GM23248 (cell line): ENCODE results near the gene PAIP1. TPM values are rescaled to one million over a fixed set of nuclear protein-coding genes. Genes with fewer than 3 reads are reported as not detected.

Experiments
- DNase-seq: peaks from one replicate; pipeline ENCODE4 v3.0.0-alpha.2; 2015
- H2AFZ ChIP-seq: fragments of 200-600 bp; sonication (generic); 2 replicates; pipeline ENCODE4 v1.6.1; 2016; ENCODE audit warnings: antibody characterized with exemption
- H3F3A ChIP-seq: fragments of 200-600 bp; sonication (generic); 2 replicates; pipeline ENCODE4 v1.6.1; 2016; ENCODE audit warnings: mild to moderate bottlenecking, antibody characterized with exemption, mixed run types; ENCODE audit not compliant: insufficient read depth
- H3K27ac ChIP-seq: fragments of 200-600 bp; sonication (generic); 2 replicates; pipeline ENCODE4 v1.5.1; 2016; ENCODE audit warnings: mild to moderate bottlenecking
- H3K27me3 ChIP-seq: fragments of 200-600 bp; sonication (generic); replicated peaks from 2 replicates; pipeline ENCODE4 v1.6.1; 2016; ENCODE audit warnings: mild to moderate bottlenecking; ENCODE audit not compliant: insufficient read depth
- H3K36me3 ChIP-seq: fragments of 200-600 bp; sonication (generic); 2 replicates; pipeline ENCODE4 v1.6.1; 2016; ENCODE audit warnings: low read depth, mild to moderate bottlenecking
- H3K4me1 ChIP-seq: fragments of 200-600 bp; sonication (generic); 2 replicates; pipeline ENCODE4 v1.6.1; 2016; ENCODE audit warnings: mild to moderate bottlenecking; ENCODE audit not compliant: insufficient read depth
- H3K4me2 ChIP-seq: fragments of 200-600 bp; sonication (generic); one replicate; pipeline ENCODE4 v1.6.1; 2016; ENCODE audit warnings: mild to moderate bottlenecking; ENCODE audit not compliant: unreplicated experiment
- H3K4me3 ChIP-seq: fragments of 200-600 bp; sonication (generic); 2 replicates; pipeline ENCODE4 v1.5.1; 2016; ENCODE audit warnings: mild to moderate bottlenecking
- H3K79me2 ChIP-seq: fragments of 200-600 bp; sonication (generic); 2 replicates; pipeline ENCODE4 v1.6.1; 2016; ENCODE audit warnings: mild to moderate bottlenecking; ENCODE audit not compliant: insufficient read depth
- H3K9ac ChIP-seq: fragments of 200-600 bp; sonication (generic); 2 replicates; pipeline ENCODE4 v1.6.1; 2016; ENCODE audit warnings: mild to moderate bottlenecking
- H3K9me2 ChIP-seq: fragments of 200-600 bp; sonication (generic); 2 replicates; pipeline ENCODE4 v1.6.1; 2016; ENCODE audit warnings: mixed run types, mild to moderate bottlenecking, moderate library complexity; ENCODE audit not compliant: insufficient read depth
- H3K9me3 ChIP-seq: fragments of 200-600 bp; sonication (generic); one replicate; pipeline ENCODE4 v1.6.1; 2017; ENCODE audit warnings: low read depth
- H4K20me1 ChIP-seq: fragments of 200-600 bp; sonication (generic); 2 replicates; pipeline ENCODE4 v1.6.0; 2016; ENCODE audit not compliant: insufficient read depth
- EZH2 ChIP-seq: fragments of 200-600 bp; sonication (generic); IDR thresholded peaks from 2 replicates; pipeline ENCODE4 v1.6.1; 2018; ENCODE audit warnings: antibody characterized with exemption, mild to moderate bottlenecking; ENCODE audit not compliant: insufficient read depth, poor library complexity, severe bottlenecking
- EZH2phosphoT487 ChIP-seq: fragments of 200-600 bp; sonication (generic); IDR thresholded peaks from 2 replicates; pipeline ENCODE4 v1.6.1; 2018; ENCODE audit warnings: antibody characterized with exemption, moderate library complexity, mild to moderate bottlenecking, low read depth; ENCODE audit not compliant: insufficient read depth
- WGBS, 2 experiments: methylation state at CpG; one replicate each; pipeline ENCODE4 v1.1.6; 2015 to 2017; ENCODE audit warnings: low lambda C conversion rate in 2 of 2, low coverage in 1 of 2; ENCODE audit errors: missing lambda C conversion rate in 2 of 2; 5-methylcytosine and 5-hydroxymethylcytosine counted together
- in situ Hi-C: fragments of 300-500 bp; cut with MboI; formaldehyde crosslinking; loops from 2 replicates; pipeline ENCODE4 v1.15.0; 2020
- polyA plus RNA-seq: library from polyadenylated mRNA; unstranded; fragments of >200 nt; fragmentation: Nextera tagmentation; extraction: Ambion mirVana; gene quantifications from 2 replicates; pipeline ENCODE4 v1.2.1, GENCODE V29; 2016
- total RNA-seq: library from RNA; depleted of rRNA; stranded (reverse); fragments of >200 nt; shearing (Covaris generic); gene quantifications from 2 replicates; pipeline ENCODE4 v1.2.3, GENCODE V29; 2014; rRNA removed

The PAIP1 gene
- total RNA-seq (117 and 135 TPM in 2 replicates), polyA plus RNA-seq (91.1 and 95.8 TPM in 2 replicates)

GRCh38 chr5:43556857-43557542 lies at the start of gene PAIP1:
TSS of gene PAIP1 (minus strand) at chr5:43557077. CDS start at chr5:43556846, 231 bp downstream.
- H3K4me2 ChIP-seq, result peak within 1 kb of the TSS; percentile 90
- H3K4me1 ChIP-seq, result peaks cover 25% of the 10 kb centered on the region
- no peaks in the 10 kb centered on the region for H4K20me1 ChIP-seq
- DNase-seq, result peak; percentile 95
- H3K9me3 ChIP-seq, result no peaks in the 10 kb centered on the region
- in situ Hi-C loops, result no loop called here
- peaks cover 13% of the 10 kb centered on the region; the same call in 1 of the 2 replicates for H3K36me3 ChIP-seq
- no peaks in the 10 kb centered on the region for H3K9me2 ChIP-seq
- peak within 1 kb of the TSS; percentile 84 for H3K4me3 ChIP-seq
- peak within 1 kb of the TSS; percentile 78 for H3K27ac ChIP-seq
- peaks cover 15% of the 10 kb centered on the region; the same call in 1 of the 2 replicates for H3F3A ChIP-seq
- peak within 1 kb of the TSS; percentile 93 for H3K9ac ChIP-seq
- H2AFZ ChIP-seq, result peak within 1 kb of the TSS; percentile 95
- no peak for TF ChIP-seq EZH2phosphoT487
- no peak for TF ChIP-seq EZH2
- 2% methylated on average over 55 to 65 of the region's 79 CpGs for WGBS, 2 experiments
- peaks cover 54% of the 10 kb centered on the region for H3K79me2 ChIP-seq
- no peaks in the 10 kb centered on the region for H3K27me3 ChIP-seq

- no peak for TF ChIP-seq EZH2
- no peak for TF ChIP-seq EZH2phosphoT487
- H3K4me3 ChIP-seq, result no peak overlapping the region
- H3K9me3 ChIP-seq, result no peaks in the 10 kb centered on the region
- no peaks in the 10 kb centered on the region; the same call in 1 of the 2 replicates for H3K36me3 ChIP-seq
- no peak overlapping the region for H3K9ac ChIP-seq
- no peaks in the 10 kb centered on the region for H3K9me2 ChIP-seq
- H3K27ac ChIP-seq, result no peak overlapping the region
- H3F3A ChIP-seq, result no peaks in the 10 kb centered on the region
- no peak for DNase-seq
- in situ Hi-C loops, result no loop called here
- H3K27me3 ChIP-seq, result no peaks in the 10 kb centered on the region
- H3K4me1 ChIP-seq, result peaks cover 13% of the 10 kb centered on the region
- WGBS, 2 experiments, result 36 to 38% methylated on average over 3 of the region's 3 CpGs
- no peaks in the 10 kb centered on the region for H4K20me1 ChIP-seq
- H2AFZ ChIP-seq, result no peak overlapping the region
- H3K79me2 ChIP-seq, result peaks cover 36% of the 10 kb centered on the region
- no peak overlapping the region for H3K4me2 ChIP-seq
Observed at GRCh38 chr5:43606351-43606750, 49.5 kb upstream of the PAIP1 start.

GRCh38 chr5:43604699-43605098 lies 47.8 kb upstream of the PAIP1 start:
- no peaks in the 10 kb centered on the region for H4K20me1 ChIP-seq
- peaks cover 36% of the 10 kb centered on the region for H3K79me2 ChIP-seq
- in situ Hi-C loops, result no loop called here
- 93 to 97% methylated on average over 4 of the region's 4 CpGs for WGBS, 2 experiments
- no peaks in the 10 kb centered on the region for H3K36me3 ChIP-seq
- no peaks in the 10 kb centered on the region for H3K27me3 ChIP-seq
- no peak for DNase-seq
- TF ChIP-seq EZH2phosphoT487 (no peak), EZH2 (no peak)
- H2AFZ ChIP-seq, result no peak overlapping the region
- no peaks in the 10 kb centered on the region for H3K9me3 ChIP-seq
- H3K27ac ChIP-seq, result no peak overlapping the region
- H3K9ac ChIP-seq, result no peak overlapping the region
- H3K4me3 ChIP-seq, result no peak overlapping the region
- no peaks in the 10 kb centered on the region for H3F3A ChIP-seq
- H3K9me2 ChIP-seq, result no peaks in the 10 kb centered on the region
- H3K4me2 ChIP-seq, result peak overlapping the region; percentile 93
- peaks cover 15% of the 10 kb centered on the region for H3K4me1 ChIP-seq

GRCh38 chr5:43603344-43604217 lies 46.7 kb upstream of the PAIP1 start:
- Histone ChIP-seq H4K20me1 (no peaks in the 10 kb centered on the region), H3K9me2 (no peaks in the 10 kb centered on the region), H3K27ac (peak overlapping the region; percentile 46), H2AFZ (peak overlapping the region; percentile 97), H3K36me3 (no peaks in the 10 kb centered on the region), H3K4me3 (peak overlapping the region; percentile 77), H3K9me3 (no peaks in the 10 kb centered on the region), H3K4me2 (peak overlapping the region; percentile 93), H3K27me3 (no peaks in the 10 kb centered on the region), H3K4me1 (peaks cover 15% of the 10 kb centered on the region), H3F3A (no peaks in the 10 kb centered on the region), H3K9ac (peak overlapping the region; percentile 87), H3K79me2 (peaks cover 36% of the 10 kb centered on the region)
- WGBS, 2 experiments, result 2 to 4% methylated on average over 44 to 49 of the region's 49 CpGs
- in situ Hi-C loops, result no loop called here
- DNase-seq, result peak; percentile 74
- TF ChIP-seq EZH2, result no peak
- TF ChIP-seq EZH2phosphoT487, result no peak
